Breast epithelium (tissue), 3 donors: Measurements from ENCODE around the gene GIGYF2.

Experiments used
- POLR2A ChIP-seq: fragments of 450-650 bp; IDR thresholded peaks from one replicate; pipeline ENCODE4 v1.6.1; 2016; ENCODE audit warnings: antibody characterized with exemption, mild to moderate bottlenecking, moderate library complexity
- POLR2AphosphoS5 ChIP-seq, 3 donors: sonication (generic); formaldehyde crosslinking; IDR thresholded peaks; one replicate each; pipeline ENCODE4 v1.6.1; 2017; ENCODE audit warnings: antibody characterized with exemption in 3 of 3
- TF ChIP-seq, protein P1 (sequence below), 3 donors: fragments of 450-650 bp; IDR thresholded peaks; one replicate each; pipeline ENCODE4 v1.5.1; 2016 to 2017; ENCODE audit warnings: antibody characterized with exemption in 3 of 3, mild to moderate bottlenecking in 3 of 3, moderate library complexity in 3 of 3

- TF ChIP-seq, protein P1, sequence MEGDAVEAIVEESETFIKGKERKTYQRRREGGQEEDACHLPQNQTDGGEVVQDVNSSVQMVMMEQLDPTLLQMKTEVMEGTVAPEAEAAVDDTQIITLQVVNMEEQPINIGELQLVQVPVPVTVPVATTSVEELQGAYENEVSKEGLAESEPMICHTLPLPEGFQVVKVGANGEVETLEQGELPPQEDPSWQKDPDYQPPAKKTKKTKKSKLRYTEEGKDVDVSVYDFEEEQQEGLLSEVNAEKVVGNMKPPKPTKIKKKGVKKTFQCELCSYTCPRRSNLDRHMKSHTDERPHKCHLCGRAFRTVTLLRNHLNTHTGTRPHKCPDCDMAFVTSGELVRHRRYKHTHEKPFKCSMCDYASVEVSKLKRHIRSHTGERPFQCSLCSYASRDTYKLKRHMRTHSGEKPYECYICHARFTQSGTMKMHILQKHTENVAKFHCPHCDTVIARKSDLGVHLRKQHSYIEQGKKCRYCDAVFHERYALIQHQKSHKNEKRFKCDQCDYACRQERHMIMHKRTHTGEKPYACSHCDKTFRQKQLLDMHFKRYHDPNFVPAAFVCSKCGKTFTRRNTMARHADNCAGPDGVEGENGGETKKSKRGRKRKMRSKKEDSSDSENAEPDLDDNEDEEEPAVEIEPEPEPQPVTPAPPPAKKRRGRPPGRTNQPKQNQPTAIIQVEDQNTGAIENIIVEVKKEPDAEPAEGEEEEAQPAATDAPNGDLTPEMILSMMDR (IDR thresholded peaks at IDR 0.05): no peak
- TF ChIP-seq POLR2AphosphoS5 (IDR thresholded peaks at IDR 0.05): no peak
- no peak for TF ChIP-seq POLR2A
These were observed 44.7 kb upstream of the GIGYF2 start for GRCh38 chr2:232652505-232652851.
